Trophoblast cell (in vitro differentiated cells and primary cell): ENCODE measurements around the gene UBXN2A.

Experiments
- DNase-seq, 2 donors: peaks; one replicate each; pipeline ENCODE4 v3.0.0-alpha.2; 2016
- H2AFZ ChIP-seq: 2 replicates; pipeline ENCODE4 v1.6.1; 2013; ENCODE audit warnings: low read length, moderate library complexity, mild to moderate bottlenecking; ENCODE audit not compliant: insufficient read depth, poor library complexity
- H2AK5ac ChIP-seq: 2 replicates; pipeline ENCODE4 v1.6.1; 2013; ENCODE audit warnings: mild to moderate bottlenecking, low read length
- H2BK120ac ChIP-seq: 2 replicates; pipeline ENCODE4 v1.6.1; 2013; ENCODE audit warnings: low read length, mild to moderate bottlenecking, moderate library complexity; ENCODE audit not compliant: insufficient read depth, poor library complexity
- H2BK12ac ChIP-seq: 2 replicates; pipeline ENCODE4 v1.6.1; 2013; ENCODE audit warnings: mild to moderate bottlenecking, low read length, moderate library complexity
- H2BK5ac ChIP-seq: 2 replicates; pipeline ENCODE4 v1.6.1; 2013; ENCODE audit warnings: low read length, low read depth, moderate library complexity, mild to moderate bottlenecking; ENCODE audit not compliant: poor library complexity
- H3K14ac ChIP-seq: 2 replicates; pipeline ENCODE4 v1.6.1; 2013; ENCODE audit warnings: mild to moderate bottlenecking, low read length
- H3K18ac ChIP-seq: 2 replicates; pipeline ENCODE4 v1.6.1; 2013; ENCODE audit warnings: mild to moderate bottlenecking, low read length
- H3K23ac ChIP-seq: 2 replicates; pipeline ENCODE4 v1.6.1; 2013; ENCODE audit warnings: low read length
- H3K27ac ChIP-seq: 2 replicates; pipeline ENCODE4 v1.5.1; 2013; ENCODE audit warnings: low read depth, mild to moderate bottlenecking, inconsistent platforms, low read length, moderate library complexity
- H3K27me3 ChIP-seq: 2 replicates; pipeline ENCODE4 v1.6.1; 2013; ENCODE audit warnings: inconsistent platforms, mild to moderate bottlenecking, low read length, moderate library complexity; ENCODE audit not compliant: insufficient read depth
- H3K36me3 ChIP-seq, 2 experiments: 1 replicate in 1 of 2; 2 replicates in 1 of 2; pipeline ENCODE4 v1.6.1; 2013; ENCODE audit warnings: low read length in 2 of 2, mild to moderate bottlenecking in 2 of 2, moderate library complexity in 1 of 2; ENCODE audit not compliant: insufficient read depth in 2 of 2, control insufficient read depth in 1 of 2
- H3K4ac ChIP-seq: 2 replicates; pipeline ENCODE4 v1.6.1; 2013; ENCODE audit warnings: low read depth, mild to moderate bottlenecking, low read length, moderate library complexity
- H3K4me1 ChIP-seq, 2 experiments: 1 replicate in 1 of 2; 2 replicates in 1 of 2; pipeline ENCODE4 v1.6.1; 2013; ENCODE audit warnings: low read length in 2 of 2, mild to moderate bottlenecking in 2 of 2, moderate library complexity in 1 of 2; ENCODE audit not compliant: insufficient read depth in 2 of 2, control insufficient read depth in 1 of 2
- H3K4me2 ChIP-seq: 2 replicates; pipeline ENCODE4 v1.6.1; 2013; ENCODE audit warnings: inconsistent platforms, mild to moderate bottlenecking, low read length, moderate library complexity
- H3K4me3 ChIP-seq: 2 replicates; pipeline ENCODE4 v1.5.1; 2013; ENCODE audit warnings: mild to moderate bottlenecking, low read depth, low read length, inconsistent platforms
- H3K79me1 ChIP-seq: one replicate; pipeline ENCODE4 v1.6.1; 2013; ENCODE audit warnings: low read length
- H3K79me2 ChIP-seq: 2 replicates; pipeline ENCODE4 v1.6.1; 2013; ENCODE audit warnings: low read length, mild to moderate bottlenecking; ENCODE audit not compliant: control insufficient read depth, insufficient read depth, poor library complexity
- H3K9ac ChIP-seq: 2 replicates; pipeline ENCODE4 v1.6.1; 2013; ENCODE audit warnings: mild to moderate bottlenecking, low read length
- H3K9me3 ChIP-seq: 2 replicates; pipeline ENCODE4 v1.6.1; 2013; ENCODE audit warnings: low read depth, mild to moderate bottlenecking, control low read depth, inconsistent platforms, low read length; ENCODE audit not compliant: insufficient read depth
- H4K12ac ChIP-seq: 2 replicates; pipeline ENCODE4 v1.6.1; 2013; ENCODE audit warnings: low read depth, mild to moderate bottlenecking, low read length, moderate library complexity
- H4K8ac ChIP-seq: 2 replicates; pipeline ENCODE4 v1.6.1; 2013; ENCODE audit warnings: low read depth, mild to moderate bottlenecking, low read length, moderate library complexity
- H4K91ac ChIP-seq: one replicate; pipeline ENCODE4 v1.6.1; 2013; ENCODE audit warnings: low read depth, mild to moderate bottlenecking, low read length, moderate library complexity
- WGBS: extraction: QIAGEN DNeasy Blood & Tissue Kit; methylation state at CpG from one replicate; pipeline ENCODE4 v1.1.7; 2013; ENCODE audit warnings: missing lambda C conversion rate; ENCODE audit not compliant: insufficient read length, insufficient coverage; ENCODE audit errors: extremely low coverage; 5-methylcytosine and 5-hydroxymethylcytosine counted together

Gene UBXN2A

DNA sequence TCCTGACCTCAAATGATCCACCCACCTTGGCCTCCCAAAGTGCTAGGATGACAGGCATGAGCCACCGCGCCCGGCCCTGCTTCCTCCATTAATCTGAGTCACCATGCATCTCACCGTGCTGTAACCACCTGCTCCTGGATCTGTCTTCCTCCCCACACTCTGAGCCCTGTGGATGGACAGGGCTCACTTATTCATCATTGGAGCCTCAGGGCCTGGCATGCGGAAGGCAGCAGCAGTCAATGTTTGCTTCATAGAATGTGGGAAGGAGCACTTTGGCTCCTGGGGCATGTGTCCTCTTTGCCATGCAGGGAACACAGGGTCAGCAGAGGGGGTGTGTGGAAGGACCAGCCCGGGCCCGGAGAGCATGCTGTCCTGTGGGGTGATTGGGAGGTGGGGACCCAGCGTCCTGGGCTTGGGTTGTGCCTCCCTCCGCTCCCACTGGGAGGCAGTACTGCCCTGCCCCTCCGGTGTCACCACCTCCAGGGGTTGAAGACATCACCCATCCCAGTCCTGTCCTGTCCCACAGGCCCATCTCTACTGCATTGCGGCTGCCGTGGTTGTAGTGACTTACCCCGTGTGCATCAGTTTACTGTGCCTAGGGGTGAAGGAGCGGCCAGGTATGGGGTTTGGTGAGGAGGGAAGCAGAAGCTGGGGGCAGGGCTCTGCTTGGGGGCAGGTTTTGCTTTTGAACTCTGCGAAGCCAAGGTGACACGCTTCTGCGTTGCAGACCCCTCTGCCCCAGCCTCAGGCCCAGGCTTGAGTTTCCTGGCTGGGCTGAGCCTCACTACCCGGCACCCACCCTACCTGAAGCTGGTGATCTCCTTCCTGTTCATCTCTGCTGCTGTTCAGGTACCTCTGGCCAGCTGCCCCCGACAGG lies 81.1 kb downstream of the UBXN2A start:
- no CpG with 5 or more reads among the region's 19 CpGs for WGBS
- peaks cover 5% of the 10 kb centered on the region for H3K79me2 ChIP-seq

DNA sequence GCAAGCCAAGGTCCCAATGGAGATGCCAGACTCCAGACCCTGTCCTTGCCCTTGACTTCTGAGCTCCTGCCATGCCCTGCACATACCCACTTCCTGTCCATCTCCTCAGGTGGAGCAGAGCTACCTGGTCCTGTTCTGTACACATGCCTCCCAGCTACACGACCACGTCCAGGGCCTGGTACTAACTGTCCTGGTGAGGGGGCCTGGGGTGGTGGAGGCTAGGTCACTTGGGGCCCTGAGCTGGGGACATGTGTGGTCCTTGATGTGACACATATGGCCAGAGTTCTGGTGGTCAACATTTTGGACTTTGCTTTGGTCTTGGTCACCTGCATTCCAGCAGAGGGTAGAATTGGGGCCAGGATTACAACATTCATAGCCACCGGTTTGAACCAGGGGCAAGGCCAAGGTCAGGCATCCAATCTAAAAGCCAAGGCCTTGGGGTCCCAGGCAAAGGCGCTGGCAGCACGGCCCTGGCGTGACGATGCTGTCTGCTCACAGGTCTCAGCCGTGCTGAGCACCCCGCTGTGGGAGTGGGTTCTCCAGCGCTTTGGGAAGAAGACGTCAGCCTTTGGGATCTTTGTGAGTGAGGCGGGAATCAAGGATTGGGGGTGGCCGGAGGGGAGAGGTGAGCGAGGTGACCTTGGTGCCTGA lies 82.2 kb downstream of the UBXN2A start:
- no peak overlapping the region for H2BK12ac ChIP-seq
- no peak overlapping the region for H3K27ac ChIP-seq
- H3K4me3 ChIP-seq = no peak overlapping the region
- H3K9me3 ChIP-seq = peaks cover 5% of the 10 kb centered on the region
- H3K18ac ChIP-seq = no peak overlapping the region
- no peak overlapping the region for H2BK5ac ChIP-seq
- no peak overlapping the region for H3K23ac ChIP-seq
- no peaks in the 10 kb centered on the region for H3K79me1 ChIP-seq
- peaks cover 11 to 15% of the 10 kb centered on the region in 2 experiments for H3K36me3 ChIP-seq
- no peak overlapping the region for H2AFZ ChIP-seq
- H3K14ac ChIP-seq = no peak overlapping the region
- H3K27me3 ChIP-seq = no peaks in the 10 kb centered on the region
- no peak overlapping the region for H3K9ac ChIP-seq
- DNase-seq = no peak
- no peak overlapping the region for H3K4me2 ChIP-seq
- no peak overlapping the region for H2BK120ac ChIP-seq
- H2AK5ac ChIP-seq = no peak overlapping the region
- no CpG with 5 or more reads among the region's 14 CpGs for WGBS
- H3K4ac ChIP-seq = no peak overlapping the region
- H4K12ac ChIP-seq = no peak overlapping the region
- H4K91ac ChIP-seq = no peak overlapping the region
- no peaks in the 10 kb centered on the region for H3K4me1 ChIP-seq
- H4K8ac ChIP-seq = no peak overlapping the region
- H3K79me2 ChIP-seq = no peaks in the 10 kb centered on the region

More for the DNA sequence above, 81.1 kb downstream of the UBXN2A start:
- Histone ChIP-seq H3K4me2 (no peak overlapping the region), H3K23ac (no peak overlapping the region), H3K4me3 (no peak overlapping the region), H3K36me3 (peaks cover 11 to 15% of the 10 kb centered on the region in 2 experiments), H3K9me3 (peaks cover 5% of the 10 kb centered on the region), H2AK5ac (no peak overlapping the region), H3K4ac (no peak overlapping the region), H3K14ac (no peak overlapping the region), H3K27ac (no peak overlapping the region), H3K27me3 (no peaks in the 10 kb centered on the region), H4K91ac (no peak overlapping the region), H3K79me1 (peaks cover 9% of the 10 kb centered on the region), H4K12ac (no peak overlapping the region), H2BK120ac (no peak overlapping the region), H3K9ac (no peak overlapping the region), H3K18ac (no peak overlapping the region), H2BK5ac (no peak overlapping the region), H3K4me1 (peaks cover 4 to 6% of the 10 kb centered on the region in 2 experiments), H4K8ac (no peak overlapping the region), H2AFZ (no peak overlapping the region), H2BK12ac (no peak overlapping the region)
- DNase-seq = peak; percentile 79

DNA sequence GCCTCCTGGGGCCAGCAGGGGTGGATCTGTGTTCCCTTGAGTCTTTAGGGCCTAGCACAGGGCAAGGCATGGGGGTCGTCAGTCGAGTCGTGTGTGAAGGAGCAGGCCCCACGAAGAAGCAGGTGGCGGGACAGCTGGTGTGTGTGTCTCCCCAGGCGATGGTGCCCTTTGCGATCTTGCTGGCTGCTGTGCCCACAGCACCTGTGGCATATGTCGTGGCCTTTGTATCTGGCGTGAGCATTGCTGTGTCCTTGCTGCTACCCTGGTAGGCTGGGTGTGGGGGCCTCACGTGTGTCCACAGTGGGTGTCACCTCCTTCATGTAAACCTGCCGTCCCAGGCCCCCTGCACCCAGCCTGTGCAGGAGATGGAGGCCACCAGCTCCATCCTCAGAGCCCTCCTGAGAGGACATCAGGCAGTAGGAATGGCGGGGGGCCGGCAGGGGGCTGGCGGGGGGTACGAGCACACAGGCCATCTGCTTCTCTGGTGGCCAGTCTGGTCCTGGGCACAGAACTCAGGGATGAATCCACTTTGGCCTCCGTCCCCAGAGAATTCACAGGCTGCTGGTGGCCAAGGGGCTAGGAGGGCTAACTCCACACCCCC lies 82.8 kb downstream of the UBXN2A start:
- WGBS = no CpG with 5 or more reads among the region's 16 CpGs
- no peaks in the 10 kb centered on the region for H3K79me2 ChIP-seq
- no peak overlapping the region for H3K23ac ChIP-seq
- no peak overlapping the region for H3K4me3 ChIP-seq
- H3K79me1 ChIP-seq = no peaks in the 10 kb centered on the region
- H2BK120ac ChIP-seq = no peak overlapping the region
- H2AFZ ChIP-seq = no peak overlapping the region
- H4K91ac ChIP-seq = no peak overlapping the region
- H3K4ac ChIP-seq = no peak overlapping the region
- no peak overlapping the region for H2BK5ac ChIP-seq
- H3K9ac ChIP-seq = no peak overlapping the region
- peaks cover 11 to 15% of the 10 kb centered on the region in 2 experiments for H3K36me3 ChIP-seq
- no peak for DNase-seq
- H4K12ac ChIP-seq = no peak overlapping the region
- no peaks in the 10 kb centered on the region for H3K27me3 ChIP-seq
- H3K9me3 ChIP-seq = peaks cover 5% of the 10 kb centered on the region
- no peak overlapping the region for H3K18ac ChIP-seq
- no peak overlapping the region for H2AK5ac ChIP-seq
- no peak overlapping the region for H3K14ac ChIP-seq
- no peak overlapping the region for H3K27ac ChIP-seq
- H4K8ac ChIP-seq = no peak overlapping the region
- H3K4me2 ChIP-seq = no peak overlapping the region
- H2BK12ac ChIP-seq = no peak overlapping the region
- no peaks in the 10 kb centered on the region for H3K4me1 ChIP-seq

DNA sequence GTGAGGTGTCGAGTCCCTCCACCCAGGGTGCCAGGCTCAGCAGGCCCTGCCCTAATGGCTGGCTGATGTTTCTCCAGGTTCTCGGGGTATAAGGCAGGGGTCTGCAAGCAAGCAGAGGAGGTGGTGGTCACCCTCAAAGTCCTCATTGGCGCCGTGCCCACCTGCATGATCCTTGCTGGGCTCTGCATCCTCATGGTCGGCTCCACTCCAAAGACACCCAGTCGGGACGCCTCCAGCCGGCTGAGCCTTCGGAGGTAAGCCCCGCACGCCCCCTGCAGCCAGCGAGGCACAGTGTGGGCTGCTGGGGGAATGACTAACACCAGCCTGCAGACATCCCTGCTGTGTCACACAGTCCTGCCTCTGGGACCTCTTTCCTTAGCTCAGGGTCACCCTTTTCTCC lies 83.8 kb downstream of the UBXN2A start:
- Histone ChIP-seq H3K14ac (no peak overlapping the region), H3K23ac (no peak overlapping the region), H3K79me1 (no peaks in the 10 kb centered on the region), H2AK5ac (no peak overlapping the region), H2BK120ac (no peak overlapping the region), H3K4ac (no peak overlapping the region), H3K79me2 (no peaks in the 10 kb centered on the region), H3K4me1 (no peaks in the 10 kb centered on the region), H3K4me3 (no peak overlapping the region), H4K91ac (no peak overlapping the region), H3K27me3 (no peaks in the 10 kb centered on the region), H2AFZ (no peak overlapping the region), H3K18ac (no peak overlapping the region), H3K4me2 (no peak overlapping the region), H2BK5ac (no peak overlapping the region), H4K12ac (no peak overlapping the region), H3K9me3 (peaks cover 5% of the 10 kb centered on the region), H2BK12ac (no peak overlapping the region), H4K8ac (no peak overlapping the region), H3K36me3 (peaks cover 11 to 15% of the 10 kb centered on the region in 2 experiments), H3K27ac (no peak overlapping the region), H3K9ac (no peak overlapping the region)
- DNase-seq = peak; percentile 38 to 51
- WGBS = no CpG with 5 or more reads among the region's 12 CpGs
